KOPT-K1 (cell line): ENCODE measurements around the gene CTSF.
"Not testable (repeated sequence)": the region's sequence is repeated elsewhere in the genome, so short reads cannot be mapped to it uniquely, and the experiment has no call there.

Experiments
- H3K27ac ChIP-seq: fragments of 200-600 bp; sonication (generic); 2 replicates; pipeline ENCODE4 v1.5.1; 2016; ENCODE audit warnings: antibody characterized with exemption, mild to moderate bottlenecking, low read depth, low read length; ENCODE audit not compliant: poor library complexity, severe bottlenecking
- H3K36me3 ChIP-seq: fragments of 200-600 bp; sonication (generic); 2 replicates; pipeline ENCODE4 v1.5.1; 2017; ENCODE audit warnings: antibody characterized with exemption, mild to moderate bottlenecking, low read length, moderate library complexity; ENCODE audit not compliant: insufficient read depth
- H3K9me3 ChIP-seq: fragments of 200-600 bp; sonication (generic); 2 replicates; pipeline ENCODE4 v1.5.1; 2017; ENCODE audit warnings: antibody characterized with exemption, low read length, mild to moderate bottlenecking; ENCODE audit not compliant: insufficient read depth, poor library complexity, severe bottlenecking

The CTSF gene

GRCh38 chr11:66541892-66542291 lies 26.5 kb downstream of the CTSF start:
- H3K27ac ChIP-seq, result no peak overlapping the region
- H3K9me3 ChIP-seq, result no peaks in the 10 kb centered on the region
- H3K36me3 ChIP-seq, result peaks cover 47% of the 10 kb centered on the region

GRCh38 chr11:66540598-66540997 lies 27.8 kb downstream of the CTSF start:
- H3K27ac ChIP-seq, H3K9me3 ChIP-seq: not testable (repeated sequence)
- peaks cover 55% of the 10 kb centered on the region for H3K36me3 ChIP-seq

- H3K9me3 ChIP-seq, result no peaks in the 10 kb centered on the region
- peaks cover 55% of the 10 kb centered on the region for H3K36me3 ChIP-seq
- no peak overlapping the region for H3K27ac ChIP-seq
Measured at GRCh38 chr11:66539870-66540213, 28.6 kb downstream of the CTSF start.

- H3K27ac ChIP-seq, result no peak overlapping the region
- H3K36me3 ChIP-seq, result peaks cover 55% of the 10 kb centered on the region
- no peaks in the 10 kb centered on the region for H3K9me3 ChIP-seq
Measured at GRCh38 chr11:66539170-66539869, 29.1 kb downstream of the CTSF start.

- no peaks in the 10 kb centered on the region for H3K9me3 ChIP-seq
- peaks cover 14% of the 10 kb centered on the region; the same call in 1 of the 2 replicates for H3K36me3 ChIP-seq
- H3K27ac ChIP-seq, result no peak overlapping the region
Measured at GRCh38 chr11:66532784-66533183, 35.6 kb downstream of the CTSF start.

GRCh38 chr11:66531841-66532240 lies 36.6 kb downstream of the CTSF start:
- no peaks in the 10 kb centered on the region for H3K9me3 ChIP-seq
- peaks cover 8% of the 10 kb centered on the region; the same call in 1 of the 2 replicates for H3K36me3 ChIP-seq
- no peak overlapping the region for H3K27ac ChIP-seq

GRCh38 chr11:66530927-66531709 lies 37.3 kb downstream of the CTSF start:
- Histone ChIP-seq H3K9me3 (no peaks in the 10 kb centered on the region), H3K36me3 (peaks cover 1% of the 10 kb centered on the region; the same call in 1 of the 2 replicates), H3K27ac (no peak overlapping the region)

- H3K36me3 ChIP-seq, result no peaks in the 10 kb centered on the region
Measured at GRCh38 chr11:66529655-66530054, 38.8 kb downstream of the CTSF start.

GRCh38 chr11:66529069-66529468 lies 39.3 kb downstream of the CTSF start:
- H3K9me3 ChIP-seq, result no peaks in the 10 kb centered on the region
- H3K36me3 ChIP-seq, result no peaks in the 10 kb centered on the region
- no peak overlapping the region for H3K27ac ChIP-seq

More at GRCh38 chr11:66529655-66530054, 38.8 kb downstream of the CTSF start:
- Histone ChIP-seq H3K27ac (no peak overlapping the region), H3K9me3 (no peaks in the 10 kb centered on the region)

- Histone ChIP-seq H3K27ac (no peak overlapping the region), H3K36me3 (peaks cover 24% of the 10 kb centered on the region), H3K9me3 (no peaks in the 10 kb centered on the region)
Measured at GRCh38 chr11:66524304-66525040, 43.9 kb downstream of the CTSF start.

- Histone ChIP-seq H3K27ac (no peak overlapping the region), H3K9me3 (no peaks in the 10 kb centered on the region), H3K36me3 (peaks cover 28% of the 10 kb centered on the region)
Measured at GRCh38 chr11:66523611-66524010, 44.8 kb downstream of the CTSF start.
